MM.1S (cell line): ENCODE data around the gene SPACDR.

Experiments used
- EZH2 ChIP-seq: fragments of 300-600 bp; sonication (generic); optimal IDR thresholded peaks from 2 replicates; pipeline ENCODE3; 2017; ENCODE audit warnings: low read depth, mild to moderate bottlenecking, antibody characterized with exemption, low read length, mixed read lengths
- TF ChIP-seq, protein P1 (sequence below): fragments of 300-600 bp; sonication (generic); IDR thresholded peaks from 2 replicates; pipeline ENCODE4 v1.5.1; 2016; ENCODE audit warnings: antibody characterized with exemption, low read length, mixed read lengths

DNA sequence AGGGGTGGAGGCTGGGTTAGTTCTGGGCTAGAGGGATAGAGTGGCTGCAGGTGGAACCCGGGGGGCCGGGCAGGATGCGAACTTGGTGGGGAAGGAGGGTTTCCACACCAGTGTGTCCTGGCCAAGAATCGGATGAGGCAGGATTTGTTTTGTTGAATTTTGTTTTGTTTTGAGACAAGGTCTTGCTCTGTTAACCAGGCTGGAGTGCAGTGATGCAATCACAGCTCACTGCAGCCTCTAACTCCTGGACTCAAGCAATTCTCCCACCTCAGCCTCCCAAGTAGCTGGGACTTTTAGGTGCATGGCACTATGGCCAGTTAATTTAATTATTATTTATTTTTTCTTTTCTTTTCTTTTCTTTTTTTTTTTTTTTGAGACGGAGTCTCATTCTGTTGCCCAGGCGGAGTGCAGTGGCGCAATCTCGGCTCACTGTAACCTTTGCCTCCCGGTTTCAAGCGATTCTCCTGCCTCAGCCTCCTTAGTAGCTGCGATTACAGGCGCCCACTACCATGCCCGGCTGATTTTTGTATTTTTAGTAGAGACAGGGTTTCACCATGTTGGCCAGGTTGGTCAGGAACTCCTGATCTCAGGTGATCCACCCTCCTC lies 14.8 kb downstream of the SPACDR start:
- TF ChIP-seq, protein P1, sequence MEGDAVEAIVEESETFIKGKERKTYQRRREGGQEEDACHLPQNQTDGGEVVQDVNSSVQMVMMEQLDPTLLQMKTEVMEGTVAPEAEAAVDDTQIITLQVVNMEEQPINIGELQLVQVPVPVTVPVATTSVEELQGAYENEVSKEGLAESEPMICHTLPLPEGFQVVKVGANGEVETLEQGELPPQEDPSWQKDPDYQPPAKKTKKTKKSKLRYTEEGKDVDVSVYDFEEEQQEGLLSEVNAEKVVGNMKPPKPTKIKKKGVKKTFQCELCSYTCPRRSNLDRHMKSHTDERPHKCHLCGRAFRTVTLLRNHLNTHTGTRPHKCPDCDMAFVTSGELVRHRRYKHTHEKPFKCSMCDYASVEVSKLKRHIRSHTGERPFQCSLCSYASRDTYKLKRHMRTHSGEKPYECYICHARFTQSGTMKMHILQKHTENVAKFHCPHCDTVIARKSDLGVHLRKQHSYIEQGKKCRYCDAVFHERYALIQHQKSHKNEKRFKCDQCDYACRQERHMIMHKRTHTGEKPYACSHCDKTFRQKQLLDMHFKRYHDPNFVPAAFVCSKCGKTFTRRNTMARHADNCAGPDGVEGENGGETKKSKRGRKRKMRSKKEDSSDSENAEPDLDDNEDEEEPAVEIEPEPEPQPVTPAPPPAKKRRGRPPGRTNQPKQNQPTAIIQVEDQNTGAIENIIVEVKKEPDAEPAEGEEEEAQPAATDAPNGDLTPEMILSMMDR = no peak
- no peak for TF ChIP-seq EZH2
